SU-DHL-6 (cell line): ENCODE results near the gene UMAD1.

Experiments used
- H2AFZ ChIP-seq: fragments of 200-600 bp; sonication (generic); 2 replicates; pipeline ENCODE4 v1.6.1; 2014; ENCODE audit warnings: low read depth, mild to moderate bottlenecking, moderate library complexity, mixed read lengths, antibody characterized with exemption, low read length; ENCODE audit not compliant: severe bottlenecking
- H3F3A ChIP-seq: fragments of 200-600 bp; shearing (Covaris generic); 2 replicates; pipeline ENCODE4 v1.6.0; 2016; ENCODE audit warnings: antibody characterized with exemption, mild to moderate bottlenecking; ENCODE audit not compliant: insufficient read depth
- H3K27ac ChIP-seq: fragments of 200-600 bp; sonication (generic); 2 replicates; pipeline ENCODE4 v1.5.1; 2016; ENCODE audit warnings: low read depth, mild to moderate bottlenecking, low read length, moderate library complexity, mixed read lengths
- H3K27me3 ChIP-seq: fragments of 200-600 bp; sonication (generic), shearing (Covaris generic); 2 replicates; pipeline ENCODE4 v1.6.0; 2014; ENCODE audit warnings: mild to moderate bottlenecking, low read length
- H3K36me3 ChIP-seq: fragments of 200-600 bp; sonication (generic); 2 replicates; pipeline ENCODE4 v1.6.1; 2014; ENCODE audit warnings: mild to moderate bottlenecking, low read length, mixed read lengths
- H3K4me2 ChIP-seq: fragments of 300-600, 200-600 bp; shearing (Covaris generic), sonication (generic); 2 replicates; pipeline ENCODE4 v1.6.0; 2014; ENCODE audit warnings: low read length, low read depth, mild to moderate bottlenecking; ENCODE audit not compliant: poor library complexity, severe bottlenecking
- H3K4me3 ChIP-seq: fragments of 200-600 bp; sonication (generic); 2 replicates; pipeline ENCODE4 v1.5.1; 2014; ENCODE audit warnings: antibody characterized with exemption, low read length, mild to moderate bottlenecking, mixed read lengths; ENCODE audit not compliant: insufficient read depth, poor library complexity, severe bottlenecking
- H3K79me2 ChIP-seq: fragments of 200-600 bp; sonication (generic); 2 replicates; pipeline ENCODE4 v1.6.1; 2014; ENCODE audit warnings: mild to moderate bottlenecking, low read length, moderate library complexity; ENCODE audit not compliant: insufficient read depth
- H3K9ac ChIP-seq: fragments of 200-600 bp; sonication (generic); 2 replicates; pipeline ENCODE4 v1.7.0; 2014; ENCODE audit warnings: mild to moderate bottlenecking, low read length
- H3K9me2 ChIP-seq: fragments of 200-600 bp; sonication (generic); replicated peaks from 2 replicates; pipeline ENCODE4 v1.6.1; 2014; ENCODE audit warnings: low read length; ENCODE audit not compliant: insufficient read depth
- H3K9me3 ChIP-seq: fragments of 200-600 bp; sonication (generic); 2 replicates; pipeline ENCODE4 v1.6.1; 2014; ENCODE audit warnings: low read length, mixed read lengths; ENCODE audit not compliant: insufficient read depth
- H4K20me1 ChIP-seq: fragments of 200-600 bp; sonication (generic); 2 replicates; pipeline ENCODE4 v1.6.1; 2014; ENCODE audit warnings: low read depth, mild to moderate bottlenecking, antibody characterized with exemption, low read length, moderate library complexity, mixed read lengths
- CTCF ChIP-seq: fragments of 200-600 bp; sonication (generic); IDR thresholded peaks from one replicate; pipeline ENCODE4 v1.5.1; 2017; ENCODE audit warnings: antibody characterized with exemption, mild to moderate bottlenecking, low read length, moderate library complexity; ENCODE audit not compliant: insufficient read depth, poor library complexity, severe bottlenecking
- EZH2phosphoT487 ChIP-seq: fragments of 200-600 bp; sonication (generic), shearing (Covaris generic); conservative IDR thresholded peaks from 2 replicates; pipeline ENCODE4 v1.6.1; 2018; ENCODE audit warnings: mild to moderate bottlenecking, antibody characterized with exemption, low read length, moderate library complexity, mixed read lengths

UMAD1 gene

DNA sequence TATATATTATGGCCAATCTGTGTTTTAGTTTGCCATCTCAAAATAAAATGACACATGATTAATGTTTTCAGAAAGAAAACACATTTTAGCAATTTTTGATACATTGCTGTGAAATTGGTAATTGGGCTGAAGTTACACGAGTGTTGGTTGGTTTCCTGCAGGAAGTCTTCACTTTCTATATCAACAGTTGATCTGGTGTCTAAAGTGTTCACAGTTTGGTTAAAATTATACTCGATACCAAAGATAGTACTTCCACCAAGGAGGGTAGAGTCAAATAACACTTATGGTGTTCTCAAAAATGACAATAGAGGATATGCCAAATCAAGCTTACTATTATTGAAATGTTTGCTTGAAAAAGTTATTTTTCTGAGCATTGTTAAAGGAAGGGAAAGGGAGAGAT, 207.7 kb downstream of the UMAD1 start:
- no peaks in the 10 kb centered on the region for H3K27me3 ChIP-seq
- no peak overlapping the region for H3K4me2 ChIP-seq
- no peaks in the 10 kb centered on the region for H3K9me2 ChIP-seq
- no peaks in the 10 kb centered on the region; the same call in 1 of the 2 replicates for H3K36me3 ChIP-seq
- H3K9ac ChIP-seq = no peak overlapping the region
- H3K4me3 ChIP-seq = no peak overlapping the region
- no peaks in the 10 kb centered on the region for H3F3A ChIP-seq
- TF ChIP-seq CTCF (no peak), EZH2phosphoT487 (no peak)
- no peak overlapping the region for H3K27ac ChIP-seq
- H2AFZ ChIP-seq = no peak overlapping the region
- no peaks in the 10 kb centered on the region for H3K9me3 ChIP-seq
- no peaks in the 10 kb centered on the region for H4K20me1 ChIP-seq
- H3K79me2 ChIP-seq = no peaks in the 10 kb centered on the region

- Histone ChIP-seq H3K79me2 (no peaks in the 10 kb centered on the region), H3K4me2 (no peak overlapping the region), H3K36me3 (no peaks in the 10 kb centered on the region; the same call in 1 of the 2 replicates), H3K9me2 (no peaks in the 10 kb centered on the region), H3F3A (no peaks in the 10 kb centered on the region), H3K4me3 (no peak overlapping the region), H2AFZ (no peak overlapping the region), H3K27ac (no peak overlapping the region), H3K9ac (no peak overlapping the region), H3K9me3 (0 out of 2 replicates have a peak, but pooled peaks cover 4% of the 10 kb centered on the region), H4K20me1 (no peaks in the 10 kb centered on the region), H3K27me3 (no peaks in the 10 kb centered on the region)
- no peak for TF ChIP-seq EZH2phosphoT487
- TF ChIP-seq CTCF = no peak
Observed at GRCh38 chr7:7848892-7849291, 208.3 kb downstream of the UMAD1 start.

DNA sequence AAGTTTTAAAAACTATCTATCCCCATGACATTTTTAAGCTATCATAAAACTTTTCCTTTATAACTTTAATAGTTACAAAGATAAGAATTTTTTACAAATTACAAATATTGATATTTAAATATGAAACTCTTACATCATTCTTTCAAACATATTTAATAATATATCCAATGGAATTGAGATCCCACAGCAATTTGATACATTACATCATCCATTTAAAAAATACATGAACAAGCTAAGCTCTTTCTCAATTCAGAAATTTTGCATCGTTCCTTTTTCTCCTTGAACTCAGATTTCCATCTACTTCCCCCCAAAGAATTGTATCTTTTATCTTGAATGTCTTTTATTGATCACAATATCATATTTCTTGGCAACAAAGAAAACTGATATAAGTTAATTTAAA, 209.6 kb downstream of the UMAD1 start:
- no peak overlapping the region for H3K27ac ChIP-seq
- no peak overlapping the region for H3K4me2 ChIP-seq
- TF ChIP-seq EZH2phosphoT487 (no peak), CTCF (no peak)

DNA sequence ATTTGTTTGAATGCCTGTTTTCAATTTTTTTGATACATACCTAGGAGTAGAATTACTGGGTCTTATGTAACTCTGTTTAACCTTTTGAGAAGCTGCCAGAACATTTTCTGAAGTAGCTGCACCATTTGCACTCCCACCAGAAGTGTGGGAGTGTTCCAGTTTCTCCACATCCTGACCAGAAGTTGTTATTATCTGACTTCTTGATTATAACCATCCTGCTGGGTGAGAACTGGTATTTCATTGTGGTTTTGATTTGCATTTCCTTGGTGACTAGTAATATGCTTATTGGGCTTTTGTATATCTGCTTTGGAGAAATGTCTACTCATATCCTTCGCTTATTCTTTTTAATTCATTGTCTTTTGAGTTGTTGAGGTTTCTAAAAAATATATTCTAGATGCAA, 210.8 kb downstream of the UMAD1 start:
- TF ChIP-seq EZH2phosphoT487 (no peak), CTCF (no peak)
- no peaks in the 10 kb centered on the region for H3K27me3 ChIP-seq
- no peak overlapping the region for H3K27ac ChIP-seq
- no peak overlapping the region for H3K4me3 ChIP-seq
- no peak overlapping the region for H3K4me2 ChIP-seq
- H3K9me3 ChIP-seq = peaks cover 25% of the 10 kb centered on the region; the same call in 1 of the 2 replicates
- H3K36me3 ChIP-seq = no peaks in the 10 kb centered on the region; the same call in 1 of the 2 replicates
- no peaks in the 10 kb centered on the region for H3K9me2 ChIP-seq
- no peak overlapping the region for H3K9ac ChIP-seq
- H4K20me1 ChIP-seq = no peaks in the 10 kb centered on the region
- no peaks in the 10 kb centered on the region for H3K79me2 ChIP-seq
- no peaks in the 10 kb centered on the region for H3F3A ChIP-seq
- H2AFZ ChIP-seq = no peak overlapping the region

More for the DNA sequence above, 209.6 kb downstream of the UMAD1 start:
- H3F3A ChIP-seq = no peaks in the 10 kb centered on the region
- H3K9me2 ChIP-seq = no peaks in the 10 kb centered on the region
- no peak overlapping the region for H3K4me3 ChIP-seq
- H3K9ac ChIP-seq = no peak overlapping the region
- no peak overlapping the region for H2AFZ ChIP-seq
- H3K27me3 ChIP-seq = no peaks in the 10 kb centered on the region
- no peaks in the 10 kb centered on the region; the same call in 1 of the 2 replicates for H3K36me3 ChIP-seq
- peaks cover 13% of the 10 kb centered on the region; the same call in 1 of the 2 replicates for H3K9me3 ChIP-seq
- no peaks in the 10 kb centered on the region for H4K20me1 ChIP-seq
- H3K79me2 ChIP-seq = no peaks in the 10 kb centered on the region
